H9 (cell line): Measurements from ENCODE around the gene NRGN. TPM values are rescaled to one million over a fixed set of nuclear protein-coding genes. Genes with fewer than 3 reads are reported as not detected.

Experiments
- DNase-seq: peaks from one replicate; pipeline ENCODE4 v3.0.0-alpha.2; 2017
- H2AFZ ChIP-seq: one replicate; pipeline ENCODE4 v1.6.1; 2013; ENCODE audit warnings: mild to moderate bottlenecking, low read length, control low read depth, moderate library complexity
- H2AK5ac ChIP-seq: 2 replicates; pipeline ENCODE4 v1.6.1; 2013; ENCODE audit warnings: low read length, control low read depth, mixed read lengths; ENCODE audit not compliant: insufficient read length
- H2BK120ac ChIP-seq: one replicate; pipeline ENCODE4 v1.6.1; 2013; ENCODE audit warnings: low read depth, mild to moderate bottlenecking, low read length, control low read depth, inconsistent platforms; ENCODE audit not compliant: poor library complexity, severe bottlenecking
- H2BK12ac ChIP-seq: 2 replicates; pipeline ENCODE4 v1.6.1; 2013; ENCODE audit warnings: low read length, control low read depth, mixed read lengths, low read depth; ENCODE audit not compliant: insufficient read length
- H2BK15ac ChIP-seq: 2 replicates; pipeline ENCODE4 v1.6.1; 2013; ENCODE audit warnings: low read depth, low read length, control low read depth
- H2BK20ac ChIP-seq: one replicate; pipeline ENCODE4 v1.6.1; 2013; ENCODE audit warnings: low read depth, mild to moderate bottlenecking, low read length, control low read depth, inconsistent platforms; ENCODE audit not compliant: poor library complexity, severe bottlenecking
- H2BK5ac ChIP-seq: 2 replicates; pipeline ENCODE4 v1.6.1; 2013; ENCODE audit warnings: low read length, control low read depth, mixed read lengths; ENCODE audit not compliant: insufficient read length
- H3K14ac ChIP-seq: 2 replicates; pipeline ENCODE4 v1.6.1; 2013; ENCODE audit warnings: low read length, control low read depth; ENCODE audit not compliant: insufficient read depth
- H3K18ac ChIP-seq: 2 replicates; pipeline ENCODE4 v1.6.1; 2013; ENCODE audit warnings: low read depth, mild to moderate bottlenecking, mixed read lengths, low read length, control low read depth; ENCODE audit not compliant: insufficient read length
- H3K23ac ChIP-seq: 2 replicates; pipeline ENCODE4 v1.6.1; 2013; ENCODE audit warnings: low read length, control low read depth, mixed read lengths, low read depth; ENCODE audit not compliant: insufficient read length
- H3K23me2 ChIP-seq: 2 replicates; pipeline ENCODE4 v1.6.1; 2013; ENCODE audit warnings: low read depth, mild to moderate bottlenecking, mixed read lengths, low read length, control low read depth; ENCODE audit not compliant: insufficient read length, poor library complexity, severe bottlenecking
- H3K27ac ChIP-seq: 2 replicates; pipeline ENCODE4 v1.5.1; 2013; ENCODE audit warnings: low read length, control low read depth, mixed read lengths, low read depth; ENCODE audit not compliant: insufficient read length
- H3K27me3 ChIP-seq: 2 replicates; pipeline ENCODE4 v1.6.1; 2013; ENCODE audit warnings: low read length, control low read depth, inconsistent platforms; ENCODE audit not compliant: insufficient read depth
- H3K4ac ChIP-seq: 2 replicates; pipeline ENCODE4 v1.6.1; 2013; ENCODE audit warnings: low read depth, mild to moderate bottlenecking, control low read depth, inconsistent platforms, low read length, moderate library complexity
- H3K4me1 ChIP-seq: 2 replicates; pipeline ENCODE4 v1.6.1; 2013; ENCODE audit warnings: low read length, control low read depth, inconsistent platforms; ENCODE audit not compliant: insufficient read depth
- H3K4me2 ChIP-seq: 2 replicates; pipeline ENCODE4 v1.6.1; 2013; ENCODE audit warnings: low read length, control low read depth, mixed read lengths; ENCODE audit not compliant: insufficient read length, insufficient read depth
- H3K56ac ChIP-seq: 2 replicates; pipeline ENCODE4 v1.6.1; 2013; ENCODE audit warnings: low read depth, mild to moderate bottlenecking, mixed read lengths, low read length, control low read depth; ENCODE audit not compliant: insufficient read length
- H3K79me1 ChIP-seq: 2 replicates; pipeline ENCODE4 v1.6.1; 2013; ENCODE audit warnings: low read depth, mild to moderate bottlenecking, moderate library complexity, low read length, control low read depth, inconsistent platforms; ENCODE audit not compliant: insufficient read depth, poor library complexity, severe bottlenecking
- H3K79me2 ChIP-seq: 2 replicates; pipeline ENCODE4 v1.6.1; 2013; ENCODE audit warnings: low read length, control low read depth, inconsistent platforms; ENCODE audit not compliant: insufficient read depth
- H3K9ac ChIP-seq: 2 replicates; pipeline ENCODE4 v1.6.1; 2013; ENCODE audit warnings: low read length, control low read depth, mixed read lengths; ENCODE audit not compliant: insufficient read length; ENCODE audit errors: extremely low read depth
- H3K9me3 ChIP-seq: one replicate; pipeline ENCODE4 v1.6.1; 2013; ENCODE audit warnings: low read depth, low read length, inconsistent platforms; ENCODE audit not compliant: control insufficient read depth
- H3T11ph ChIP-seq: one replicate; pipeline ENCODE4 v1.6.1; 2013; ENCODE audit warnings: mild to moderate bottlenecking, low read length, control low read depth, inconsistent platforms
- H4K20me1 ChIP-seq: one replicate; pipeline ENCODE4 v1.6.1; 2013; ENCODE audit not compliant: control insufficient read depth, insufficient read length, insufficient read depth
- H4K5ac ChIP-seq: 2 replicates; pipeline ENCODE4 v1.6.1; 2013; ENCODE audit warnings: low read depth, mild to moderate bottlenecking, mixed read lengths, low read length, control low read depth; ENCODE audit not compliant: insufficient read length
- H4K8ac ChIP-seq: replicated peaks from 2 replicates; pipeline ENCODE4 v1.6.1; 2013; ENCODE audit warnings: low read length, control low read depth, mixed read lengths, low read depth; ENCODE audit not compliant: insufficient read length
- H4K91ac ChIP-seq: 2 replicates; pipeline ENCODE4 v1.6.1; 2013; ENCODE audit warnings: low read depth, mild to moderate bottlenecking, moderate library complexity, mixed read lengths, low read length, control low read depth; ENCODE audit not compliant: insufficient read length
- H3K27ac Mint-ChIP-seq, 3 experiments: 2 replicates in 2 of 3; 3 replicates in 1 of 3; pipeline ENCODE4 v1.8.0; 2020 to 2021; ENCODE audit warnings: mixed read lengths in 3 of 3, mild to moderate bottlenecking in 1 of 3, moderate library complexity in 1 of 3
- H3K27me3 Mint-ChIP-seq: 2 replicates; pipeline ENCODE4 v1.8.0; 2021; ENCODE audit warnings: low read depth, mild to moderate bottlenecking, moderate library complexity, mixed read lengths
- H3K36me3 Mint-ChIP-seq, 3 experiments: 2 replicates in 2 of 3; 3 replicates in 1 of 3; pipeline ENCODE4 v1.8.0; 2020 to 2021; ENCODE audit warnings: low read depth in 3 of 3, mixed read lengths in 3 of 3; ENCODE audit not compliant: insufficient read depth in 1 of 3
- H3K4me1 Mint-ChIP-seq, 2 experiments: 2 replicates each; pipeline ENCODE4 v1.8.0; 2020; ENCODE audit warnings: mixed read lengths in 2 of 2
- H3K4me3 Mint-ChIP-seq, 2 experiments: 2 replicates in 1 of 2; 3 replicates in 1 of 2; pipeline ENCODE4 v1.8.0; 2020 to 2021; ENCODE audit warnings: mild to moderate bottlenecking in 2 of 2, mixed read lengths in 2 of 2, moderate library complexity in 1 of 2
- H3K9me3 Mint-ChIP-seq, 2 experiments: 2 replicates in 1 of 2; 3 replicates in 1 of 2; pipeline ENCODE4 v1.8.0; 2020; ENCODE audit warnings: mild to moderate bottlenecking in 2 of 2, mixed read lengths in 2 of 2, moderate library complexity in 1 of 2
- WGBS: extraction: QIAGEN DNeasy Blood & Tissue Kit; methylation state at CpG from one replicate; pipeline ENCODE4 v1.1.7; 2013; ENCODE audit warnings: missing lambda C conversion rate, low lambda C conversion rate, mixed read lengths; ENCODE audit not compliant: insufficient read length; ENCODE audit errors: extremely low coverage; 5-methylcytosine and 5-hydroxymethylcytosine counted together
- total RNA-seq: library from RNA; stranded (reverse); gene quantifications from 2 replicates; pipeline ENCODE4 v1.2.1, GENCODE V29; 2021
- TF ChIP-seq, protein P1 (sequence below): fragments of 200-600 bp; sonication (generic); conservative IDR thresholded peaks from 3 replicates; pipeline ENCODE4 v1.8.0; 2021; ENCODE audit warnings: antibody characterized with exemption, mild to moderate bottlenecking

The NRGN gene
- total RNA-seq, 1 experiment from 2014 or later = 6.4 TPM

DNA sequence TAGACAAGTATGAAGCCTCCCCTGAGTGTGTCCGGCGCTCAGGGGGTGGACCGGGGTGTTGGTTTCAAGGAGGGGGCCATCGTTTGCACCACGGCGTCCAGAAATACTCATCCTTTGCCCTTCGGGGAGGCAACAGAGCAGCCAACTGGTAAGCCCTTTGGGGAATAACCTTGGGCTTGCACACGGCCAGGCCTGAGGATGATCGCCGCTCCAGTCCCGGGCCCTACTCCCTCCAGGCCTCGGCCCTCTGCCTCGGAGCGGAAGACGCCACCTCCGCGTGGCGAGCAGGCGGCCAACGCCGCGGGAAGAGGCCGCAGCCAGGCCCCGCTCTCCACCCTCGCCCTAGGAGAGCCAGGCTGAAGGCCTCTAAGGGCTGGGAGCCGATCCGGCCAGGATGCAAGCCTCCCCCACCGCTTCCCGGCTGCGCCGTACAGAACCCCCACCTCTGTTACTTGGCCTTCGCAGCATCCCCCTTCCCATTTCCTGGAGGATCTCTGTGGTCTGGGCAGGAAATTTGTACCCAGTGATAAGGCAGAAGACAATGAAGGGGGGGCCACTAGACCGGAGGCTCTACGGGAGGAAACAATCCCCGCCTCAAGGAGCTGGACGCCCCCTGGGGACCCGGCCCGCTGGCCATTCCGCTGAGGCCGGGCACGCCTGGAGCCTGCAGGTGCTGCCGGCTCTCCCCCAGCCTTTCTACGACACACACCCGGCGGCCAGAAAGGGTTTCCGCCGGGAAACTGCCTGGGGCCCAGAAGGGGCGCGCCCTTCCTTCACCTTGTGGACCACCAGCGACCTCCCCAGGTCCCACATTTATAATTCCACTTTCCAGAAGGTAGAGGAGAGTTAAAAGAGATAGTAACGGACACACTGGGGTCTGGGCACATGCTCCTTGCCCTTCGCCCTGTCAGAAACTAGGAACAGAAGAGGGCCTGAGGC is 19.8 kb downstream of the NRGN start:
- H3K4me1 Mint-ChIP-seq = peaks cover 41 to 60% of the 10 kb centered on the region in 2 experiments

More for the DNA sequence above, 19.8 kb downstream of the NRGN start:
- H2AFZ ChIP-seq = no peak overlapping the region
- no peak overlapping the region for H3K18ac ChIP-seq
- Mint-ChIP-seq H3K27me3 (peaks cover 72% of the 10 kb centered on the region), H3K4me3 (peak overlapping the region; percentile 65 to 81), H3K9me3 (peaks cover 0 to 9% of the 10 kb centered on the region in 2 experiments; a peak in 2 of 5 replicates), H3K36me3 (no peaks in the 10 kb centered on the region), H3K27ac (no peak overlapping the region)
- H3K4ac ChIP-seq = no peak overlapping the region
- H3K79me2 ChIP-seq = no peaks in the 10 kb centered on the region
- H2BK120ac ChIP-seq = no peak overlapping the region
- H2BK15ac ChIP-seq = no peak overlapping the region
- H2BK20ac ChIP-seq = no peak overlapping the region
- H2AK5ac ChIP-seq = no peak overlapping the region
- H3K79me1 ChIP-seq = no peaks in the 10 kb centered on the region
- no peak overlapping the region for H2BK5ac ChIP-seq
- peak overlapping the region; percentile 49 for H3K4me2 ChIP-seq
- H3K27me3 ChIP-seq = peaks cover 66% of the 10 kb centered on the region
- TF ChIP-seq, protein P1, sequence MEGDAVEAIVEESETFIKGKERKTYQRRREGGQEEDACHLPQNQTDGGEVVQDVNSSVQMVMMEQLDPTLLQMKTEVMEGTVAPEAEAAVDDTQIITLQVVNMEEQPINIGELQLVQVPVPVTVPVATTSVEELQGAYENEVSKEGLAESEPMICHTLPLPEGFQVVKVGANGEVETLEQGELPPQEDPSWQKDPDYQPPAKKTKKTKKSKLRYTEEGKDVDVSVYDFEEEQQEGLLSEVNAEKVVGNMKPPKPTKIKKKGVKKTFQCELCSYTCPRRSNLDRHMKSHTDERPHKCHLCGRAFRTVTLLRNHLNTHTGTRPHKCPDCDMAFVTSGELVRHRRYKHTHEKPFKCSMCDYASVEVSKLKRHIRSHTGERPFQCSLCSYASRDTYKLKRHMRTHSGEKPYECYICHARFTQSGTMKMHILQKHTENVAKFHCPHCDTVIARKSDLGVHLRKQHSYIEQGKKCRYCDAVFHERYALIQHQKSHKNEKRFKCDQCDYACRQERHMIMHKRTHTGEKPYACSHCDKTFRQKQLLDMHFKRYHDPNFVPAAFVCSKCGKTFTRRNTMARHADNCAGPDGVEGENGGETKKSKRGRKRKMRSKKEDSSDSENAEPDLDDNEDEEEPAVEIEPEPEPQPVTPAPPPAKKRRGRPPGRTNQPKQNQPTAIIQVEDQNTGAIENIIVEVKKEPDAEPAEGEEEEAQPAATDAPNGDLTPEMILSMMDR = no peak
- no peaks in the 10 kb centered on the region for H3K4me1 ChIP-seq
- no peak overlapping the region for H3K56ac ChIP-seq
- no peaks in the 10 kb centered on the region for H4K20me1 ChIP-seq
- no peak overlapping the region for H3K14ac ChIP-seq
- H3K27ac ChIP-seq = no peak overlapping the region
- H4K8ac ChIP-seq = no peak overlapping the region
- no peak overlapping the region for H3K9ac ChIP-seq
- WGBS = no CpG with 5 or more reads among the region's 52 CpGs
- H3T11ph ChIP-seq = no peak overlapping the region
- H4K91ac ChIP-seq = no peak overlapping the region
- H3K23ac ChIP-seq = no peak overlapping the region
- H2BK12ac ChIP-seq = no peak overlapping the region
- H3K9me3 ChIP-seq = no peaks in the 10 kb centered on the region
- peaks cover 24% of the 10 kb centered on the region for H3K23me2 ChIP-seq
- DNase-seq = peak; percentile 49
- H4K5ac ChIP-seq = no peak overlapping the region
